ENCODE data around the gene NIBAN1.
"Not testable (repeated sequence)": the region's sequence is repeated elsewhere in the genome, so short reads cannot be mapped to it uniquely, and the experiment has no call there.

NIBAN1 gene, protein sequence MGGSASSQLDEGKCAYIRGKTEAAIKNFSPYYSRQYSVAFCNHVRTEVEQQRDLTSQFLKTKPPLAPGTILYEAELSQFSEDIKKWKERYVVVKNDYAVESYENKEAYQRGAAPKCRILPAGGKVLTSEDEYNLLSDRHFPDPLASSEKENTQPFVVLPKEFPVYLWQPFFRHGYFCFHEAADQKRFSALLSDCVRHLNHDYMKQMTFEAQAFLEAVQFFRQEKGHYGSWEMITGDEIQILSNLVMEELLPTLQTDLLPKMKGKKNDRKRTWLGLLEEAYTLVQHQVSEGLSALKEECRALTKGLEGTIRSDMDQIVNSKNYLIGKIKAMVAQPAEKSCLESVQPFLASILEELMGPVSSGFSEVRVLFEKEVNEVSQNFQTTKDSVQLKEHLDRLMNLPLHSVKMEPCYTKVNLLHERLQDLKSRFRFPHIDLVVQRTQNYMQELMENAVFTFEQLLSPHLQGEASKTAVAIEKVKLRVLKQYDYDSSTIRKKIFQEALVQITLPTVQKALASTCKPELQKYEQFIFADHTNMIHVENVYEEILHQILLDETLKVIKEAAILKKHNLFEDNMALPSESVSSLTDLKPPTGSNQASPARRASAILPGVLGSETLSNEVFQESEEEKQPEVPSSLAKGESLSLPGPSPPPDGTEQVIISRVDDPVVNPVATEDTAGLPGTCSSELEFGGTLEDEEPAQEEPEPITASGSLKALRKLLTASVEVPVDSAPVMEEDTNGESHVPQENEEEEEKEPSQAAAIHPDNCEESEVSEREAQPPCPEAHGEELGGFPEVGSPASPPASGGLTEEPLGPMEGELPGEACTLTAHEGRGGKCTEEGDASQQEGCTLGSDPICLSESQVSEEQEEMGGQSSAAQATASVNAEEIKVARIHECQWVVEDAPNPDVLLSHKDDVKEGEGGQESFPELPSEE

DNA sequence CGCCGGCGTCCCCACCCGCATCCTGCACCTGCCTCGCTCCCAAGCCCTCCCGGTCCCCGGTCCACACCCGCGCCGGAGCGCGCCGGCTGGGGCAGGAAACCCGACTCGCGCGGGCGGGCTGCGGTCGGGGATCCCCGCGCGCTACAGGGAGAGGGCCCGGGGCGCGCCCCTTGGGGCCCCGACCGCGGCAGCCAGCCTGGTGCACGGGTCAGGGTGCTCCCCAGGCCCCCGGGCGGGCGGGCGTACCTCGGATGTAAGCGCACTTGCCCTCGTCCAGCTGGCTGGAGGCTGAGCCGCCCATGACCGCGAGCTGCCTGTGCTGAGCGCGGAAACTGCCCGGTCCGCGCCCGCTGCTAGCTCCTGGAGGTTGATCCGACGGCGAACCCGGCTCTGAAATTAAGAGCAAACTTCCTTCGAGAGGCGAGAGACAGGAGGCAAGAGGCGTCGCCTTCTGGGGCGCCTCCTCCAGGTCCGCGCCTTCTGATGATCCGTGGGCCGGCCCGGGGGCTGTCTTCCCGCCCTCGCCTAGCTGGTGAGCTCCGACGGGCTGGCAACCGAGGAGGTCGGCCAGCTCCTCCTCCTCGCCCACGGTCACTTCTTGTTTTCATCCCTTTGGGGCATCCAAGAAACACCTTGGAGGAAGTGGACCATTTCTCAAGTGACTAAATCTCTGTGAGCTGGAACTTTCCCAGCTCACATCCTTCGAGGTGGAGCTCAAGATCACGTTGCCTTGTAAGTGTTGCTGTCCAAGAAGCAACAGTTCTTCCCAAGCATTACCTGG lies at the start of gene NIBAN1:
Gene NIBAN1, minus strand, starts transcription at position 453 of the 781 bp plus-strand sequence. Its CDS starts 152 bp downstream, at position 301.
- Mint-ChIP-seq H3K4me1 (peaks cover 46% of the 10 kb centered on the region), H3K9me3 (no peaks in the 10 kb centered on the region), H3K4me3 (peak within 1 kb of the TSS; percentile 61), H3K36me3 (ENCODE audit: insufficient read depth) (peaks cover 32% of the 10 kb centered on the region), H3K27ac (ENCODE audit: low read depth) (peak within 1 kb of the TSS; percentile 80), H3K27me3 (no peaks in the 10 kb centered on the region)
- ATAC-seq (replicated peaks; ENCODE audit: extremely low read depth, poor library complexity, severe bottlenecking) (peak; percentile 68), DNase-seq (ENCODE audit: low spot score in 2 of 2) (peak; percentile 51 to 75)

DNA sequence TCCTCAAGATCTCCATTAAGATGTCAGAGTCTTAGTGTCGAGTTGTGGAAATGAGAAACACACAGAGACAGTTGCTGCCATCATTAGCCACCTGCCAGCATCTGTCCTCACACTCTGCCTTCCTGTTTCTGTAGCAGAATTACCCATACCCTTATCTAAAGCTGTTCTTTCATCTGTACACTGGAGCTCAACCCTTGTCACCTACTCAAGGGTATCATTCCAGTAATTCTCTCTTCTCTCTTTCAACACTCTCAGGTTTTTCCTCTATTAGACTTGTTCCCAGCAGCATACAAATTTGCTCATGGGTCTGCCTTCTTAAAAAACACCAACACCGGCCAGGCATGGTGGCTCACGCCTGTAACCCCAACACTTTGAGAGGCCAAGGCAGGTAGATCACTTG lies 43.7 kb upstream of the NIBAN1 start:
- Mint-ChIP-seq H3K4me3 (no peak overlapping the region), H3K4me1 (no peaks in the 10 kb centered on the region), H3K27ac (ENCODE audit: low read depth) (no peak overlapping the region), H3K9me3 (no peaks in the 10 kb centered on the region), H3K27me3 (peaks cover 9% of the 10 kb centered on the region), H3K36me3 (ENCODE audit: insufficient read depth) (no peaks in the 10 kb centered on the region)
- DNase-seq (ENCODE audit: low spot score in 2 of 2) (no peak), ATAC-seq (replicated peaks; ENCODE audit: extremely low read depth, poor library complexity, severe bottlenecking) (no peak)

DNA sequence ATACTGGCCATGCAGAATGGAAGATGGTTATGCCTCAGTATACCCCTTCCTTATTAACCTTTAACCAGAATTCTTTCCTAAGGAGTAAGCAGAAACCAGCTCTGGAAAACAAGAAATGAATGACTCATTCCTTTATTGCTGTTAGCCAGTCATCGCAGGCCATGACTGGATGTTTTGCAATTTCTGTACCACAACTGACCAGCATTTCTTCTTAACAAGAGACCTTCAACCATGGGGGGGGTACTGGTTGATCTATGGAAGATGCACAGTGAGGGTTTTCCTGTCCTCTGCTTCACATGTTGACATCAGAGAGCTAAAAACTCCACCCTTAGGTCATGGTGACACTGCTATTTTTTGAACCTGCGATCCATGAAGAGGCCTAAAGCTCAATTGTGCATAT lies 43.0 kb upstream of the NIBAN1 start:
- peaks cover 9% of the 10 kb centered on the region for H3K27me3 Mint-ChIP-seq
- no peaks in the 10 kb centered on the region for H3K9me3 Mint-ChIP-seq
- H3K4me1 Mint-ChIP-seq: no peaks in the 10 kb centered on the region
- ATAC-seq (replicated peaks; ENCODE audit: extremely low read depth, poor library complexity, severe bottlenecking) (no peak), DNase-seq (ENCODE audit: low spot score in 2 of 2) (no peak)
- H3K4me3 Mint-ChIP-seq: no peak overlapping the region
- no peaks in the 10 kb centered on the region for H3K36me3 Mint-ChIP-seq (ENCODE audit: insufficient read depth)
- no peak overlapping the region for H3K27ac Mint-ChIP-seq (ENCODE audit: low read depth)

DNA sequence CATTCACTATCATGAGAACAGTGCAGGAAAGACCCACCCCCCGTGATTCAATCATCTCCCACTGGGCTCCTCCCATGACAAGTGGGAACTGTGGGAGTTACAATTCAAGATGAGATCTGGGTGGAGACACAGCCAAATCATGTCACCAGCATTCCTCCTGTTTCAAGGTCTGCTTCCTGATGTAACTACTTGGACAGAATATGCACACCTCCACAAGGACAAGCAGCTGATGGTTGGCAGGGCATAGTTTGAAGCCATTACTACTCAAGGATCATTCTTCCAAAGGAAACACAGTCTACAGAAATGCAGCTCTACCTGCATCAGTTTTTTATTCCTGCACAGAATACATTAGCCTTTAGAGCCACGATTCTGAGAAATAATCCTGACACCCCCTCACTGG lies 42.6 kb upstream of the NIBAN1 start:
- DNase-seq (ENCODE audit: low spot score in 2 of 2): no peak
- peaks cover 9% of the 10 kb centered on the region for H3K27me3 Mint-ChIP-seq

DNA sequence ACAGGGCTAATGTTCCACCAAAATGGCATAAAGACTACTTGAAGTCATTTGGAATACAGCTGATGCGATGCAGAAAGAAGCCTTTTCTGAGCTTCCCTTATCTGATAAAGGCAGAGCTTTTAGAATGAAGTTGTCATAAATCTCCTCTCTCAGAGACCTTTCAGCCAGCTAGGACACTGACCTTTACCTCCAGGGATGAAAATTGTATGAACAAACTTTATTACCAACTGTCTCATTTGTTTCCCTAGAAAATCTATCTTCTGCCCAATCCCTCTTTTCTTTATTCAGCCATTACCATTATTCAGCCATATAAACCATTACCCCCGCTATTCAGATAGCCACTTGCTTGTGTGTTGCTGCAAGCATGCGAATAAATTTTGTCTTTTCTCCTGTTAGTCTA lies 41.3 kb upstream of the NIBAN1 start:
- DNase-seq (ENCODE audit: low spot score in 2 of 2) (no peak), ATAC-seq (replicated peaks; ENCODE audit: extremely low read depth, poor library complexity, severe bottlenecking) (no peak)
- Mint-ChIP-seq H3K36me3 (ENCODE audit: insufficient read depth) (no peaks in the 10 kb centered on the region), H3K4me3 (no peak overlapping the region), H3K4me1 (no peaks in the 10 kb centered on the region), H3K27me3 (peaks cover 9% of the 10 kb centered on the region), H3K9me3 (no peaks in the 10 kb centered on the region), H3K27ac (ENCODE audit: low read depth) (no peak overlapping the region)

More for the DNA sequence above, 42.6 kb upstream of the NIBAN1 start:
- no peak overlapping the region for H3K27ac Mint-ChIP-seq (ENCODE audit: low read depth)
- no peaks in the 10 kb centered on the region for H3K36me3 Mint-ChIP-seq (ENCODE audit: insufficient read depth)
- H3K4me1 Mint-ChIP-seq: no peaks in the 10 kb centered on the region
- H3K9me3 Mint-ChIP-seq: no peaks in the 10 kb centered on the region
- ATAC-seq (replicated peaks; ENCODE audit: extremely low read depth, poor library complexity, severe bottlenecking): no peak
- H3K4me3 Mint-ChIP-seq: no peak overlapping the region

DNA sequence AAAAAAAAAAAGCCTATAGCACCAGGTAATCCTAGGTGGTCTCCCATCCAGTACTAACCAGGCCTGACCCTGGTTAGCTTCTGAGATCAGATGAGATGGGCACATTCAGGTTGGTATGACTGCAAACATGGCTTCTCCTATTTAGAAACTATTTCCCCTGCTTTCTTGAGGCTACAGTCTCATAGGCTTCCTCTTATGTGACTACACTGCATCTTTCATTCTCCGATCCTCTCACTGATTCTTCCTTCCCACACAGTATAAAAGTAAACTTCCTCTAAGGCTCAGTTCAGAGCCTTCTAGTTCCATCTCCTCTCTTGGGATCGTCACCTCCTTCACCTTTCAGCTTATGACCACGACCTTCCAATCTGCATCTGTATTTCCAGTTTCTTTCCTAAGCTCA lies 40.6 kb upstream of the NIBAN1 start:
- DNase-seq (ENCODE audit: low spot score in 2 of 2) (no peak), ATAC-seq (replicated peaks; ENCODE audit: extremely low read depth, poor library complexity, severe bottlenecking) (no peak)
- Mint-ChIP-seq H3K27ac (ENCODE audit: low read depth) (no peak overlapping the region), H3K36me3 (ENCODE audit: insufficient read depth) (no peaks in the 10 kb centered on the region), H3K4me3 (no peak overlapping the region), H3K9me3 (no peaks in the 10 kb centered on the region), H3K4me1 (no peaks in the 10 kb centered on the region), H3K27me3 (peaks cover 9% of the 10 kb centered on the region)

DNA sequence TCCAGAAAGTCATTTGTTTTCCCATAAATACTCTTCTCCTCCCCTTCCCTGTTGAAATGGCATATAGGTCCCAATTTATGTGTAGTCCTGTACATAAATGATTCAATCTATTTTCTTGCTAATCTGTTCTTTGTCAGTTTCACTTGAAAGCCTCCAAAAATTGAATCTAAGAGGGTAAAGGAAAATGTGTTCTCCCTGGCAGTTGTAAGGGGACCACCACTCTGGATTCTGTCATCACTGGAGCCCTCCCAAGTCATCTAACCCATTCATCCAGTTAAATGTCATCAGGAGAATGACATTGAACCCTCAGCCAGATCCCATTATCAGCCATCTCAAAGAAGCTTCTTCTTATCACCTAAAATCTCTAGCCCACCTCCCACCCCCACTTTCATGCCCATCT lies 36.1 kb upstream of the NIBAN1 start:
- no peak for DNase-seq (ENCODE audit: low spot score in 2 of 2)
- no peak overlapping the region for H3K27ac Mint-ChIP-seq (ENCODE audit: low read depth)
- no peaks in the 10 kb centered on the region for H3K36me3 Mint-ChIP-seq (ENCODE audit: insufficient read depth)
- H3K4me1 Mint-ChIP-seq: no peaks in the 10 kb centered on the region
- no peak for ATAC-seq (replicated peaks; ENCODE audit: extremely low read depth, poor library complexity, severe bottlenecking)
- no peaks in the 10 kb centered on the region for H3K9me3 Mint-ChIP-seq
- no peaks in the 10 kb centered on the region for H3K27me3 Mint-ChIP-seq
- H3K4me3 Mint-ChIP-seq: no peak overlapping the region

DNA sequence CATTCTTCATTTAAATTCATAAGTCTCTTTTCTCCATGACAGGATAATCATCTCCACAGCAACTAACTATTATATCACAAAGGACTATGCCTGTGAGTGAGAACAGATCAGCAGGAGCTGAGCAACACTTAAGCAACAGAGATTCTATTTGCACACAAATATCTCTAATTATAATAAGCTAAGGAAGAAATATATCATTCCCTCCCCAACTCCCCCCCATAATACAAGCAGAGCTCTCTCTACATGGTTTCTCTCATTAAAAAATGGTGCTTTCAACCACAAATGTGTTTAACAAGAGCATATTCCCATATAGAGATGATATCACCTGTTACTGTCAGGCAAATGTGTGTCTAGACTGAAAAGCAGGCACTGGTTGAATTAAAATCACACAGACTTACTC lies 34.5 kb upstream of the NIBAN1 start:
- H3K4me3 Mint-ChIP-seq: no peak overlapping the region
- H3K9me3 Mint-ChIP-seq: no peaks in the 10 kb centered on the region
- no peak for ATAC-seq (replicated peaks; ENCODE audit: extremely low read depth, poor library complexity, severe bottlenecking)
- H3K27ac Mint-ChIP-seq (ENCODE audit: low read depth): no peak overlapping the region
- H3K27me3 Mint-ChIP-seq: no peaks in the 10 kb centered on the region
- no peaks in the 10 kb centered on the region for H3K36me3 Mint-ChIP-seq (ENCODE audit: insufficient read depth)
- H3K4me1 Mint-ChIP-seq: no peaks in the 10 kb centered on the region
- no peak for DNase-seq (ENCODE audit: low spot score in 2 of 2)

DNA sequence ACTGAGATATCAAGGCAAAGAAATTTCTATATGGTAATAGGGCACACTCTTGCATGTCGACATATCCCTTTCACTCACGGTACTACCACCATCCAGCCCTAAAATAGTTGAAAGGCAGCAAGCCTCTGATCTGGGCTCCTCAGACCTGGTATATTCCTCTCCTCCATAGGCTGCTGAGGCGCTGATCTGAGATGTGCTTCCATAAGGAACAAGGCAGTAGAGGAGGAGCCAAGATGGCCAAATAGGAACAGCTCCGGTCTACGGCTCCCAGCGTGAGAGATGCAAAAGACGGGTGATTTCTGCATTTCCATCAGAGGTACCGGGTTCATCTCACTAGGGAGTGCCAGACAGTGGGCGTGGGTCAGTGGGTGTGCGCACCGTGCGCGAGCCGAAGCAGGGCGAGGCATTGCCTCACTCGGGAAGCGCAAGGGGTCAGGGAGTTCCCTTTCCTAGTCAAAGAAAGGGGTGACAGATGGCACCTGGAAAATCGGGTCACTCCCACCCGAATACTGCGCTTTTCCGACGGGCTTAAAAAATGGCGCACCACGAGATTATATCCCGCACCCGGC lies 27.1 kb upstream of the NIBAN1 start:
- H3K27ac Mint-ChIP-seq (ENCODE audit: low read depth); H3K4me1 Mint-ChIP-seq; H3K36me3 Mint-ChIP-seq (ENCODE audit: insufficient read depth); DNase-seq (ENCODE audit: low spot score in 2 of 2); ATAC-seq (replicated peaks; ENCODE audit: extremely low read depth, poor library complexity, severe bottlenecking); H3K4me3 Mint-ChIP-seq; H3K9me3 Mint-ChIP-seq: not testable (repeated sequence)
- H3K27me3 Mint-ChIP-seq: peaks cover 54% of the 10 kb centered on the region

DNA sequence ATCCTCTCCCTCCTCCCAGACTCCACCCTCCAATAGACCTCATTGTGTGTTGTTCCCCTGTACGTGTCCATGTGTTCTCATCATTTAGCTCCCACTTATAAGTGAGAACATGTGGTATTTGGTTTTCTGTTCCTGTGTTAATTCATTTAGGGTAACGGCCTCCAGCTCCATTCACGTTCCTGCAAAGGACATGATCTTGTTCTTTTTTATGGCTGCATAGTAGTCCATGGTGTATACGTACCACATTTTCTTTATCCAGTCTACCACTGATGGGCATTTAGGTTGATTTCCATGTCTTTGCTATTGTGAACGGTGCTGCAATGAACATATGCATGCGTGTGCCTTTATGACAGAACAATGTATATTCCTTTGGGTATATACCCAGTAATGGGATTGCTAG lies 25.7 kb upstream of the NIBAN1 start:
- DNase-seq (ENCODE audit: low spot score in 2 of 2); H3K36me3 Mint-ChIP-seq (ENCODE audit: insufficient read depth); H3K4me3 Mint-ChIP-seq; H3K27ac Mint-ChIP-seq (ENCODE audit: low read depth); H3K4me1 Mint-ChIP-seq; H3K9me3 Mint-ChIP-seq; ATAC-seq (replicated peaks; ENCODE audit: extremely low read depth, poor library complexity, severe bottlenecking): not testable (repeated sequence)
- H3K27me3 Mint-ChIP-seq: peaks cover 65% of the 10 kb centered on the region

DNA sequence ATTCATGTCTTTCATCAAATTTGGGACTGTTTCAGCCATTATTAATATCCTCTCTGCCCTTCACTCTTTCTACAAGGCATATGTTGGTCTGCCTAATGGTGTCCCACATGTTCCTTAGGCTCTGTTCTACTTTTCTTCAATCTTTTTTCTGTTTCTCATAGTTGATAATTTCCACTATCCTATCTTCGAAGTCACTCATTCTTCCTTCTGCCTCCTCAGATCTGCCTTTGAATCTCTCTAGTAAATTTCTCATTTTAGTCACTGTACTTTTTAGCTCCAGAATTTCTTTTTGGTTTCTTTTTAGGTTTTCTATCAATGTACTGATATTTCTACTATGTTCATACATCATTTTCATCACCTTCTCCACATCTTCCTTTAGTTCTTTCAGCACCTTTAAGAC lies 20.0 kb upstream of the NIBAN1 start:
- DNase-seq (ENCODE audit: low spot score in 2 of 2) (no peak), ATAC-seq (replicated peaks; ENCODE audit: extremely low read depth, poor library complexity, severe bottlenecking) (no peak)
- Mint-ChIP-seq H3K27me3 (peaks cover 45% of the 10 kb centered on the region), H3K9me3 (peaks cover 6% of the 10 kb centered on the region), H3K27ac (ENCODE audit: low read depth) (no peak overlapping the region), H3K4me1 (no peaks in the 10 kb centered on the region), H3K4me3 (no peak overlapping the region), H3K36me3 (ENCODE audit: insufficient read depth) (no peaks in the 10 kb centered on the region)

DNA sequence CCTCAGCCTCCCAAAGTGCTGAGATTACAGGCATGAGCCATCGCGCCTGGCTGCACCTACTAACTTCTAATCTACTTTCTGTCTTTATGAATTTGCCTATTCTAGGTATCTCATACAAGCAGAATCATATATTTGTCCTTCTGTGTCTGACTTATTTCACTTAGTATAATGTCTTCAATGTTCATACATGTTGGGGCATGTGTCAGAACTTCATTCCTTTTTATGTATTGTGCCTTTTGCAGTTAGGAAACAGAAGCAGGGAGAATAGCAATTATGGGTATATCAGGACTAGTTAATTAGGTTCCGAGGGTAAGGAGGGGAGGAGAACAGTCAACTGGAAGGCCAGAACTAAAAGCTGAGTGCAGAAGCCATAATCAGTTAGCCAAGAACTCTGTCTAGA lies 18.0 kb upstream of the NIBAN1 start:
- H3K27ac Mint-ChIP-seq (ENCODE audit: low read depth): no peak overlapping the region
- ATAC-seq (replicated peaks; ENCODE audit: extremely low read depth, poor library complexity, severe bottlenecking) (no peak), DNase-seq (ENCODE audit: low spot score in 2 of 2) (no peak)
- H3K36me3 Mint-ChIP-seq (ENCODE audit: insufficient read depth): no peaks in the 10 kb centered on the region
- peaks cover 6% of the 10 kb centered on the region for H3K9me3 Mint-ChIP-seq
- H3K4me1 Mint-ChIP-seq: no peaks in the 10 kb centered on the region
- no peak overlapping the region for H3K4me3 Mint-ChIP-seq
- H3K27me3 Mint-ChIP-seq: peaks cover 30% of the 10 kb centered on the region
